GM12865 (cell line): ENCODE results near the gene P2RX6.

Source experiments
- DNase-seq: peaks from one replicate; pipeline ENCODE4 v3.0.0; 2010; ENCODE audit warnings: low read depth
- H3K4me3 ChIP-seq: 2 replicates; pipeline ENCODE4 v1.5.1; 2011; ENCODE audit warnings: mild to moderate bottlenecking, low read depth, low read length, control low read depth
- CTCF ChIP-seq: IDR thresholded peaks from 2 replicates; pipeline ENCODE4 v1.5.1; 2011; ENCODE audit warnings: low read length, control low read depth, low read depth, inconsistent platforms; ENCODE audit not compliant: insufficient read depth; ENCODE audit errors: missing control alignments

Gene P2RX6

GRCh38 chr22:20976291-20976877 is 38.6 kb upstream of the P2RX6 start:
- TF ChIP-seq CTCF: no peak
- no peak overlapping the region for H3K4me3 ChIP-seq
- DNase-seq: no peak

GRCh38 chr22:20977019-20977418 is 37.9 kb upstream of the P2RX6 start:
- DNase-seq: no peak
- no peak for TF ChIP-seq CTCF
- no peak overlapping the region for H3K4me3 ChIP-seq

- no peak for DNase-seq
- no peak overlapping the region for H3K4me3 ChIP-seq
- no peak for TF ChIP-seq CTCF
Observed at GRCh38 chr22:20977516-20978170, 37.3 kb upstream of the P2RX6 start.

- TF ChIP-seq CTCF: no peak
- DNase-seq: no peak
- no peak overlapping the region for H3K4me3 ChIP-seq
Observed at GRCh38 chr22:20978419-20978818, 36.5 kb upstream of the P2RX6 start.

GRCh38 chr22:20979243-20979809 is 35.6 kb upstream of the P2RX6 start:
- TF ChIP-seq CTCF: no peak
- H3K4me3 ChIP-seq: no peak overlapping the region
- DNase-seq: peak; percentile 83

GRCh38 chr22:20979940-20980453 is 35.0 kb upstream of the P2RX6 start:
- H3K4me3 ChIP-seq: no peak overlapping the region
- TF ChIP-seq CTCF: no peak
- no peak for DNase-seq

- no peak for DNase-seq
- no peak for TF ChIP-seq CTCF
- no peak overlapping the region for H3K4me3 ChIP-seq
Observed at GRCh38 chr22:20980523-20980922, 34.4 kb upstream of the P2RX6 start.
